RKO (cell line): ENCODE measurements around the gene ATG4D.
"Not testable (repeated sequence)": the region's sequence is repeated elsewhere in the genome, so short reads cannot be mapped to it uniquely, and the experiment has no call there.

Experiments
- DNase-seq: peaks from one replicate; pipeline ENCODE4 v3.0.0-alpha.2; 2016; ENCODE audit warnings: low spot score

The ATG4D gene

GRCh38 chr19:10519421-10519820 lies 24.3 kb upstream of the ATG4D start:
- no peak for DNase-seq

GRCh38 chr19:10520652-10521318 lies 22.9 kb upstream of the ATG4D start:
- no peak for DNase-seq

- DNase-seq, result no peak
These were observed 22.1 kb upstream of the ATG4D start for GRCh38 chr19:10521461-10522171.

DNA sequence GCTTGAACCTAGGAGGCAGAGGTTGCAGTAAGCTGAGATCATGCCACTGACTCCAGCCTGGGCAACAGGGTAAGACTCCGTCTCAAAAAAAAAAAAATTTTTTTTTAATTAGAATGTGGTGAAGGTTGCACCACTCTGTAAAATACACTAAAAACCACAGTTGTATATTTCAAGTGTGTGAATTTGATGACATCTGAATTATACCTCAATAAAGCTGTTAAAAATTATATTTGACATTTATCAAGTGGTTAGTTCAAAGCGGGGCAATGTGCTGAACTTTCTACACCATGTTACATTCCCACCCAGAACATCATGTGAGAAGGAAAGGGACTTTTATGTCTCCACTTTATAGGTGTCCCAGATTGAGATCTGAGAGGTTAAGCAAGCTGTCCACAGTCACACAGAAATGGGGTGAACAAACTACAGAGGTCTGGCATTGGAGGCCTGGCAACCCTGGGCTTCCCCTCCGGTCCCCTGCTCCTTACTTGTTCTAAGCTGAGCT lies 20.5 kb upstream of the ATG4D start:
- no peak for DNase-seq

DNA sequence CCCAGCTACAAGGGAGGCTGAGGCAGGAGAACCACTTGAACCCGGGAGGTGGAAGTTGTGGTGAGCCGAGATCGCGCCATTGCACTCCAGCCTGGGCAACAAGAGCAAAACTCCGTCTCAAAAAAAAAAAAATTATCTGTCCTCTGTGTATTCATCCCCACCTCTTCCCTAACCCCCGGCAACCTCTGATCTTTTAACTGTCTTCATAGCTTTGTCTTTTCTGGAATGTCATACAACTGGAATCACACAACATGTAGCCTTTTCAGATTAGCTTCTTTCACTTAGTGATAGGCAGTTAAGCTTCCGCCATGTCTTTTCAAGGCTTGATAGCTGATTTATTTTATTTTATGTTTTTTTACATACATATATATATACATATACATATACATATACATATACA lies 18.1 kb upstream of the ATG4D start:
- no peak for DNase-seq

- not testable (repeated sequence) for DNase-seq
These were observed 16.8 kb upstream of the ATG4D start for GRCh38 chr19:10526887-10527286.

DNA sequence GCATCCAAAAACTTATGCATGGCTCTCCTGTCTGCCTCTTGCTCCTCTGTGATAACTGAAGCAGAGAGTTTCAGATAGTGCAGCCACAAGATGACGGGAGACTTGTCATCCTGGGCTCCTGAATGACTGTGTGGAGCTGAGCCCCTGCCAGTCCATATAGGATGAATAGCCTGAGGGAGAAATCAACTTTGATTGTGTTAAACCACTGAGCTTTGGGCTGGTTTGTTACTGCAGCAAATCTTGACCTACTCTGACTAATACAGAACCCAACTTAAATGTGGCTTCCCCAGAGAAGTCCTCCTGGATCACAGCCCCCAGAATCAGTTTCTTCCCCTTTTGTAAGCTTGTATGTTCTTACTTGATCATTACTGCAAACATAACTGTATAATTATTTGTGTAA lies 11.2 kb upstream of the ATG4D start:
- no peak for DNase-seq

GRCh38 chr19:10533646-10534386 lies 9.9 kb upstream of the ATG4D start:
- DNase-seq, result no peak

DNA sequence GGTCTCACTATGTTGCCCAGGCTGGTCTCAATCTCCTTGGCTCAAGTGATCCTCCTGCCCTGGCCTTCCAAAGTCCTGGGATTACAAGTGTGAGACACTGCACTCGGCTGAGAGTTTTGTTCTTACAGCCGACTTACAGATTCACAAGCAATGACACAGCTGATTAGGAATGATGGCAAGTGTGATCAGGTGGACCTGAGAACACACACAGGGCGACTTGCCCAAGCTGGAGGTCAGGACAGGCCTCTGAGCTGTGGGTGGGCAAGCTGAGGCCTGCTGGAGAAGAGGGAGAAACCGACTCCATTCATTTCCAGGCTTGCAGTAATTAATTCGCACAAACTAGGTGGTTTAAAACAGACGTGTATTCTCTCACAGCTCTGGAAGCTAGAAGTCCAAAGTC lies 8.1 kb upstream of the ATG4D start:
- DNase-seq, result no peak

DNA sequence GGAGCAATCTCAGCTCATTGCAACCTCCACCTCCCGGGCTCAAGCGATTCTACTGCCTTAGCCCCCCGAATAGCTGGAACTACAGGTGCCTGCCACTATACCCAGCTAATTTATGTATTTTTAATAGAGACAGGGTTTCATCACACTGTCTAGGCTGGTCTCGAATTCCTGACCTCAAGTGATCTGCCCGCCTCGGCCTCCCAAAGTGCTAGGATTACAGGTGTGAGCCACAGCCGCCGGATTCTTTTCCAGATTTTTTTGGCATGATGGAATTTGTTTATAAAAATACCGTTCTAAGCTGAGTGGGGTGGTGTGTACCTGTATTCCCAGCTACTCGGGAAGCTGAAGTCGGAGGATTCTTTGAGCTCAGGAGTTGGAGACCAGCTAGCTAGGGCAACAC lies 6.0 kb upstream of the ATG4D start:
- no peak for DNase-seq

DNA sequence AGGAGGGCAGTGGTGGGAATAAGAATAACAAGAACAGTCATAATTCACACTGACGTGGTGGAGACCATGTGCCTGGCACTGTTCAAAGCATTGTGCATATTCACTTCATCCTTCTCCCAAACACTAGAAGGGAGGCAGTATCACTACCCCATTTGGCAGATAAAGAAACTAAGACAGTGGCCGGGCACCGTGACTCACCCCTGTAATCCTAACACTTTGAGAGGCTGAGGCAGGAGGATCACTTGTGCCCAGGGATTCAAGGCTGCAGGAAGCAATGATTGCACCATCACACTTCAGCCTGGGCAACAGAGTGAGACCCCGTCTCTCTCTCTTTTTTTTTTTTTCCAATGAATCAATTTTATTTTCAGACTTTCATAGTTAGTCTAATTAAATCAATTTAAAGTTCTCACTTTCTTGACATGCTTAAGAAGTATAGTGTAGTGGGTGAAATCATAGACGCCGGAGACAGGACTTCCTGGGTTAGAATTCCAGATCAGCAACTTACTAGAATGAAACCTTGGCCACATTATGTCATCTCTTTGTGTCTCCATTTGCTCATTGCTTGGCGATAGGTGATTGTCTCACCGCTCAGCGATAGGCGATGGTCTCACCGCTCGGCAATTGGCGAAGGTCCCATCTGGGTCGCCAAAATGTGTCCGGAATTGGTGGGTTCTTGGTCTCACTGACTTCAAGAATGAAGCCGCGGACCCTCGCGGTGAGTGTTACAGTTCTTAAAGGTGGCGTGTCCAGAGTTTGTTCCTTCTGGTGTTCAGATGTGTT lies 5.3 kb upstream of the ATG4D start:
- no peak for DNase-seq

DNA sequence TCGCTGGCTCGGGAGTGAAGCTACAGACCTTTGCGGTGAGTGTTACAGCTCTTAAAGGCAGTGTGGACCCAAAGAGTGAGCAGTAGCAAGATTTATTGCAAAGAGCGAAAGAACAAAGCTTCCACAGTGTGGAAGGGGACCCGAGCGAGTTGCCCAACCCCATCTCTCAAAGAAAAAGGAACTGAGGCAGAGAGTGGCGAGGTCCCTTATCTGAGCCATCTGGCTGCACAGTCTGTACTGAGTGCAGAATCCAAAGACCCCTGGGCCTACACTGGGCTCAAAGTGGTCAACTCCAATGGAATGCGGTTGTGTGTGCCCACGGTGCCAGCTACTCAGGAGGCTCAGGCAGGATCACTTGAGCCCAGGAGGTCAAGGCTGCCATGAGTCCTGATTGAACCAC lies 4.7 kb upstream of the ATG4D start:
- DNase-seq, result not testable (repeated sequence)

GRCh38 chr19:10543059-10543419 lies 665 bp upstream of the ATG4D start:
- no peak for DNase-seq

GRCh38 chr19:10544242-10544752 lies 593 bp downstream of the ATG4D start:
- no peak for DNase-seq

GRCh38 chr19:10544753-10545251 lies 1.1 kb downstream of the ATG4D start:
- no peak for DNase-seq

- DNase-seq, result no peak
These were observed 3.1 kb downstream of the ATG4D start for GRCh38 chr19:10546817-10547216.

- no peak for DNase-seq
These were observed 5.1 kb downstream of the ATG4D start for GRCh38 chr19:10548746-10549276.

- no peak for DNase-seq
These were observed 6.0 kb downstream of the ATG4D start for GRCh38 chr19:10549733-10550132.

GRCh38 chr19:10550336-10550735 lies 6.6 kb downstream of the ATG4D start:
- no peak for DNase-seq

DNA sequence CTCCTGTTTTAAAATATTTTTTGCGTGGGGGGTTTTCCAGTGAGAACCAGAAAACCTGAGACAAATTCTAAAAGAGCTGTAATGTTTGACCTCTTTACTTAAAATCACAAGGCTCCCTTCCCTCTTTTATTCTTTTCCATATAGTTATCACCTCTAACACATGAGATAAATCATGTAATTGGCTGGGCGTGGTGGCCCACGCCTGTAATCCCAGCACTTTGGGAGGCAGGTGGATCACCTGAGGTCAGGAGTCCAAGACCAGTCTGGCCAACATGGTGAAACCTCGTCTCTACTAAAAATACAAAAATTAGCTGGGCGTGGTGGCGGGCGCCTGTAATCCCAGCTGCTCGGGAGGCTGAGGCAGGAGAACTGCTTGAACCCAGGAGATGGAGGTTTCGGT lies 7.3 kb downstream of the ATG4D start:
- not testable (repeated sequence) for DNase-seq

DNA sequence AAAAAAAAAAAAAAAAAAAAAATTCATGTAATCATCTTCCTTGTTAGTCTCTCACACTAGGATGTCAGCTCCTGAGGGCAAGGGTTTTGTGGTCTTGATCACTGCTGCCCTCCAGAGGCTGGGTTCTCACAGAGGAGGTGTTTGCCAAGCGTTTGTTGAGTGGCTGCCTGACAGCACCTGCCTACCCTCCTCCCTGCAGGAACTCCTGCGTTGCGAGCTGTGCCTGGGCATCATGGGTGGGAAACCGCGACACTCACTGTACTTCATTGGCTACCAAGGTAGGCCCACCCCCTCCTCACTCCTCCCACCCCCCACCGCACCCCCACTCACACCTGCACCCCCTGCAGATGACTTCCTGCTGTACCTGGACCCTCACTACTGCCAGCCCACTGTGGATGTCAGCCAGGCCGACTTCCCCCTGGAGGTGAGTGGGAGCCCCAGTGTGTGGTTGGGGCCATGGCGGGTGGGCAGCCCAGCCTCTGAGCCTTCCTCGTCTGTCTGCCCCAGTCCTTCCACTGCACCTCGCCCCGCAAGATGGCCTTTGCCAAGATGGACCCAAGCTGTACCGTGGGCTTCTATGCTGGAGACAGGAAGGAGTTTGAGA lies 8.1 kb downstream of the ATG4D start:
- peak; percentile 74 for DNase-seq
